H1 (cell line): ENCODE results near the gene EMC1.

Experiments
- CREB1 ChIP-seq: IDR thresholded peaks from 2 replicates; pipeline ENCODE4 v1.6.1; 2012; ENCODE audit warnings: inconsistent platforms
- POLR2A ChIP-seq, 2 experiments: IDR thresholded peaks; 1 replicate in 1 of 2; 2 replicates in 1 of 2; pipeline ENCODE4 v1.6.1; 2011; ENCODE audit warnings: low read depth in 2 of 2, low read length in 2 of 2, mild to moderate bottlenecking in 2 of 2; ENCODE audit errors: control extremely low read depth in 1 of 2

DNA sequence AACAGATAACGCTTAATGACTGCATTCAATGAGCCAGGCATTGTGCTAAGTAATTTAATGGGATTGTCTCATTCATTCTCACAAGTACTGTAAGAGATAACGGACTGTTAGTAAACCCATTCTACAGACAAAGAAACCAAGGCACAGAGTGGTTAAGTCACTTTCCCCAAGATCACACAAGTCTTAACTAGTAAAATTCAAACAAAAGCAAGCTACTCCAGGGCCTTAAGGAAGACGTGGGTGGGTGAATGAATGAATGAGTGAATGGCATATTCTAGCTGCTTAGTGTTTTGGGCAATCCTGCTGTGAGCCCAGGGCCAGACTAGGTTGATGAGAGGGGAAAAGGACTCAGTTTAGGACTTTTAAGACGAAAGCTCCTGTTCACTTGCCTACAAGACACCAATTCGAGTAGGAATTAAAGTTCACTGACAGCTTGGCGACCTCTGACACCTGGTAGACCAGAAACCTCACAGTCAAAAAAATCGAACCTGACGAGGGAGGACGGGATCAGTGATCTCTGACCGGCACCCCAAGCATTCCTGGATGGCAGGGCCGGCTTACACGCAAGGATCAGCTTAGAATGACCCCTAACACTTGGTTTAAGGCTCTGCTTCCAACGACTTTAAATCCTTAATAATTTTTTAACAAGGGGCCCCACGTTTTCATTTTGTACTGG lies 557 bp downstream of the EMC1 start:
- no peak for TF ChIP-seq CREB1
- TF ChIP-seq POLR2A (IDR thresholded peaks at IDR 0.05; ENCODE audit: control extremely low read depth in 1 of 2, low read depth in 2 of 2, low read length in 2 of 2) = no peak
